BLaER1 (cell line): ENCODE data around the gene CALM1.
A peak's percentile ranks its signal among the peaks of the same experiment; 100 is the strongest.

Experiments
- H3K27ac ChIP-seq: shearing (Covaris generic); formaldehyde crosslinking; 2 replicates; pipeline ENCODE4 v1.8.1; 2022
- H3K27me3 ChIP-seq: shearing (Covaris generic); formaldehyde crosslinking; 2 replicates; pipeline ENCODE4 v1.8.1; 2022
- H3K36me3 ChIP-seq: shearing (Covaris generic); formaldehyde crosslinking; 2 replicates; pipeline ENCODE4 v1.8.1; 2022
- H3K4me1 ChIP-seq: shearing (Covaris generic); formaldehyde crosslinking; 2 replicates; pipeline ENCODE4 v1.8.1; 2022
- H3K4me2 ChIP-seq: shearing (Covaris generic); formaldehyde crosslinking; 2 replicates; pipeline ENCODE4 v1.8.1; 2022
- H3K4me3 ChIP-seq: shearing (Covaris generic); formaldehyde crosslinking; 2 replicates; pipeline ENCODE4 v1.8.1; 2022
- H3K9ac ChIP-seq: shearing (Covaris generic); formaldehyde crosslinking; 2 replicates; pipeline ENCODE4 v1.8.1; 2022
- H3K9me3 ChIP-seq: shearing (Covaris generic); formaldehyde crosslinking; 2 replicates; pipeline ENCODE4 v1.8.1; 2022
- H4K20me1 ChIP-seq: shearing (Covaris generic); formaldehyde crosslinking; 2 replicates; pipeline ENCODE4 v1.8.1; 2022
- Cebpa-rat ChIP-seq: shearing (Covaris generic); IDR thresholded peaks from 2 replicates; pipeline ENCODE4 v1.8.1; 2022

Gene CALM1

GRCh38 chr14:90429754-90430153, 32.9 kb downstream of the CALM1 start:
- 0 out of 2 replicates have a peak overlapping the region, but pooled peaks have one; percentile 42 for H3K27ac ChIP-seq
- no peaks in the 10 kb centered on the region for H4K20me1 ChIP-seq
- H3K4me1 ChIP-seq: peaks cover 84% of the 10 kb centered on the region
- no peak overlapping the region for H3K4me3 ChIP-seq
- peak overlapping the region; percentile 91 for H3K4me2 ChIP-seq
- H3K27me3 ChIP-seq: no peaks in the 10 kb centered on the region
- no peaks in the 10 kb centered on the region for H3K36me3 ChIP-seq
- H3K9ac ChIP-seq: no peak overlapping the region; the same call in 1 of the 2 replicates
- no peaks in the 10 kb centered on the region for H3K9me3 ChIP-seq
- TF ChIP-seq Cebpa-rat: no peak

- Histone ChIP-seq H3K4me2 (no peak overlapping the region), H4K20me1 (no peaks in the 10 kb centered on the region), H3K4me3 (no peak overlapping the region), H3K4me1 (peaks cover 77% of the 10 kb centered on the region), H3K27ac (0 out of 2 replicates have a peak overlapping the region, but pooled peaks have one; percentile 9), H3K9me3 (no peaks in the 10 kb centered on the region), H3K9ac (no peak overlapping the region), H3K27me3 (no peaks in the 10 kb centered on the region), H3K36me3 (no peaks in the 10 kb centered on the region)
- TF ChIP-seq Cebpa-rat: no peak
These were observed 37.7 kb downstream of the CALM1 start for GRCh38 chr14:90434370-90435020.

- no peak overlapping the region for H3K27ac ChIP-seq
- H3K9ac ChIP-seq: no peak overlapping the region
- H3K36me3 ChIP-seq: no peaks in the 10 kb centered on the region
- H4K20me1 ChIP-seq: no peaks in the 10 kb centered on the region
- H3K4me3 ChIP-seq: no peak overlapping the region
- H3K9me3 ChIP-seq: no peaks in the 10 kb centered on the region
- no peak overlapping the region for H3K4me2 ChIP-seq
- H3K27me3 ChIP-seq: no peaks in the 10 kb centered on the region
- no peak for TF ChIP-seq Cebpa-rat
- H3K4me1 ChIP-seq: peaks cover 80% of the 10 kb centered on the region
These were observed 42.0 kb downstream of the CALM1 start for GRCh38 chr14:90438841-90439240.

- Histone ChIP-seq H4K20me1 (no peaks in the 10 kb centered on the region), H3K36me3 (no peaks in the 10 kb centered on the region), H3K4me1 (peaks cover 92% of the 10 kb centered on the region), H3K9ac (no peak overlapping the region), H3K9me3 (peaks cover 2% of the 10 kb centered on the region; the same call in 1 of the 2 replicates), H3K27ac (peak overlapping the region; percentile 55; the same call in 1 of the 2 replicates), H3K4me2 (0 out of 2 replicates have a peak overlapping the region, but pooled peaks have one; percentile 27), H3K4me3 (no peak overlapping the region), H3K27me3 (no peaks in the 10 kb centered on the region)
- TF ChIP-seq Cebpa-rat: no peak
These were observed 43.2 kb downstream of the CALM1 start for GRCh38 chr14:90440021-90440451.

- Histone ChIP-seq H3K27ac (no peak overlapping the region), H3K36me3 (no peaks in the 10 kb centered on the region), H3K27me3 (no peaks in the 10 kb centered on the region), H3K4me3 (no peak overlapping the region), H3K9ac (no peak overlapping the region), H3K9me3 (peaks cover 7% of the 10 kb centered on the region; the same call in 1 of the 2 replicates), H4K20me1 (no peaks in the 10 kb centered on the region), H3K4me1 (peaks cover 89% of the 10 kb centered on the region), H3K4me2 (peak overlapping the region; percentile 27; the same call in 1 of the 2 replicates)
- no peak for TF ChIP-seq Cebpa-rat
These were observed 43.8 kb downstream of the CALM1 start for GRCh38 chr14:90440592-90440991.

GRCh38 chr14:90442388-90442787, 45.6 kb downstream of the CALM1 start:
- Histone ChIP-seq H4K20me1 (no peaks in the 10 kb centered on the region), H3K4me2 (peak overlapping the region; percentile 47), H3K36me3 (no peaks in the 10 kb centered on the region), H3K9me3 (peaks cover 23% of the 10 kb centered on the region), H3K27ac (peak overlapping the region; percentile 77; the same call in 1 of the 2 replicates), H3K9ac (no peak overlapping the region), H3K4me3 (no peak overlapping the region), H3K4me1 (peaks cover 71% of the 10 kb centered on the region), H3K27me3 (no peaks in the 10 kb centered on the region)
- TF ChIP-seq Cebpa-rat: no peak

GRCh38 chr14:90443161-90444076, 46.6 kb downstream of the CALM1 start:
- Histone ChIP-seq H3K36me3 (no peaks in the 10 kb centered on the region), H3K27me3 (no peaks in the 10 kb centered on the region), H3K4me2 (peak overlapping the region; percentile 47), H3K9ac (no peak overlapping the region; the same call in 1 of the 2 replicates), H3K9me3 (peaks cover 34% of the 10 kb centered on the region), H3K4me1 (peaks cover 60% of the 10 kb centered on the region), H3K4me3 (no peak overlapping the region), H3K27ac (peak overlapping the region; percentile 77), H4K20me1 (no peaks in the 10 kb centered on the region)
- TF ChIP-seq Cebpa-rat: no peak

- no peak overlapping the region; the same call in 1 of the 2 replicates for H3K9ac ChIP-seq
- TF ChIP-seq Cebpa-rat: peak; percentile 95
- peak overlapping the region; percentile 77 for H3K27ac ChIP-seq
- H3K4me1 ChIP-seq: peaks cover 53% of the 10 kb centered on the region
- no peaks in the 10 kb centered on the region for H4K20me1 ChIP-seq
- no peaks in the 10 kb centered on the region for H3K27me3 ChIP-seq
- no peaks in the 10 kb centered on the region for H3K36me3 ChIP-seq
- H3K4me2 ChIP-seq: peak overlapping the region; percentile 47
- no peak overlapping the region for H3K4me3 ChIP-seq
- H3K9me3 ChIP-seq: peaks cover 38% of the 10 kb centered on the region
These were observed 47.4 kb downstream of the CALM1 start for GRCh38 chr14:90444077-90444696.

- Histone ChIP-seq H3K4me2 (no peak overlapping the region), H4K20me1 (no peaks in the 10 kb centered on the region), H3K4me3 (no peak overlapping the region), H3K4me1 (peaks cover 56% of the 10 kb centered on the region), H3K27me3 (no peaks in the 10 kb centered on the region), H3K27ac (peak overlapping the region; percentile 10; the same call in 1 of the 2 replicates), H3K9me3 (peaks cover 38% of the 10 kb centered on the region), H3K9ac (no peak overlapping the region), H3K36me3 (no peaks in the 10 kb centered on the region)
- TF ChIP-seq Cebpa-rat: no peak
These were observed 48.2 kb downstream of the CALM1 start for GRCh38 chr14:90445011-90445410.
